Measurements from ENCODE around the gene PKDCC.

DNA sequence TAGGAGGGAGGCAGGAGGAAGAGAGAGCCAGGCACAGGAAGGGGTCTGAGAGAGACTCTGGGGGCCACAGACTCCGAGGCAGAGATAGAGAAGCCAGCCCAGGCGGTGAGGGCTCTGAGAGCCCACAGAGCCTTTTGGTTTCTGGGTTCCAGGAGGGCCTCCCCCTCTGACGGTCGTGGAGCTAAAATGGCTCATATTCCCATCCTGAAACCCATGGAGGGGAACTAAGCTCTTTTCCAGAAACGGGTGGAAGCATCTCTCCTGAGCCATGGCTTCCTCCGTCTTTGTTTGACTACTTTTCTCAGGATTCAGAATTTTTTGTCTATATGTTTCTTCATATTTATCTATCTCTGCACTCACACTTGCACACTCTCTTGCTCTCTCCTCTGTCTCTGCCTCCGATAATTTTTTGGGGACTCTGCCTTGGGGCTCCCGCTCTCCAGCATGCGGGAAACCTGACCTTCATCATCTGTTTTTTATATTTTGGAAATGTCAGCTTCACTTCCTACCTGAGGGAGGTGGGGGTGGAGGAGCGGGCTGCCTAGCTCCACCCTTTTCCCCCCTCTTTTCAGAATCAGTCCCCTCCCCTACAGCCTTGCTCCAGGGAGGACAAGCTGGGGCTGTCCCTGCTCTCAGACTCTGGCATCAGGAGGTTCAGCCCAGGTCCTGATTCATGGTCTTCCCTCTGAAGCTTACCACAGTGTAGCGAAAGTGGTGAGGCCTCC lies 5.0 kb upstream of the PKDCC start:
- TF ChIP-seq ATF7 (IDR thresholded peaks at IDR 0.05; ENCODE audit: low read depth), result no peak
- TF ChIP-seq NR2C2 (IDR thresholded peaks at IDR 0.05; ENCODE audit: borderline replicate concordance, control insufficient read depth, insufficient read length, low read depth), result no peak
- TF ChIP-seq, protein P1, sequence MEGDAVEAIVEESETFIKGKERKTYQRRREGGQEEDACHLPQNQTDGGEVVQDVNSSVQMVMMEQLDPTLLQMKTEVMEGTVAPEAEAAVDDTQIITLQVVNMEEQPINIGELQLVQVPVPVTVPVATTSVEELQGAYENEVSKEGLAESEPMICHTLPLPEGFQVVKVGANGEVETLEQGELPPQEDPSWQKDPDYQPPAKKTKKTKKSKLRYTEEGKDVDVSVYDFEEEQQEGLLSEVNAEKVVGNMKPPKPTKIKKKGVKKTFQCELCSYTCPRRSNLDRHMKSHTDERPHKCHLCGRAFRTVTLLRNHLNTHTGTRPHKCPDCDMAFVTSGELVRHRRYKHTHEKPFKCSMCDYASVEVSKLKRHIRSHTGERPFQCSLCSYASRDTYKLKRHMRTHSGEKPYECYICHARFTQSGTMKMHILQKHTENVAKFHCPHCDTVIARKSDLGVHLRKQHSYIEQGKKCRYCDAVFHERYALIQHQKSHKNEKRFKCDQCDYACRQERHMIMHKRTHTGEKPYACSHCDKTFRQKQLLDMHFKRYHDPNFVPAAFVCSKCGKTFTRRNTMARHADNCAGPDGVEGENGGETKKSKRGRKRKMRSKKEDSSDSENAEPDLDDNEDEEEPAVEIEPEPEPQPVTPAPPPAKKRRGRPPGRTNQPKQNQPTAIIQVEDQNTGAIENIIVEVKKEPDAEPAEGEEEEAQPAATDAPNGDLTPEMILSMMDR (IDR thresholded peaks at IDR 0.05 in 2 of 3, conservative IDR thresholded peaks at IDR 0.05 in 1 of 3; ENCODE audit: control insufficient read depth in 2 of 3, extremely low read depth in 1 of 3, insufficient read depth in 1 of 3, low read depth in 3 of 3, low read length in 3 of 3), result no peak
- TF ChIP-seq SP1 (IDR thresholded peaks at IDR 0.05; ENCODE audit: low read depth, low read length), result no peak
- TF ChIP-seq ZNF217 (IDR thresholded peaks at IDR 0.05), result no peak
- no peak for TF ChIP-seq POLR2A (IDR thresholded peaks at IDR 0.05; ENCODE audit: low read depth, low read length)
- TF ChIP-seq, protein P2, sequence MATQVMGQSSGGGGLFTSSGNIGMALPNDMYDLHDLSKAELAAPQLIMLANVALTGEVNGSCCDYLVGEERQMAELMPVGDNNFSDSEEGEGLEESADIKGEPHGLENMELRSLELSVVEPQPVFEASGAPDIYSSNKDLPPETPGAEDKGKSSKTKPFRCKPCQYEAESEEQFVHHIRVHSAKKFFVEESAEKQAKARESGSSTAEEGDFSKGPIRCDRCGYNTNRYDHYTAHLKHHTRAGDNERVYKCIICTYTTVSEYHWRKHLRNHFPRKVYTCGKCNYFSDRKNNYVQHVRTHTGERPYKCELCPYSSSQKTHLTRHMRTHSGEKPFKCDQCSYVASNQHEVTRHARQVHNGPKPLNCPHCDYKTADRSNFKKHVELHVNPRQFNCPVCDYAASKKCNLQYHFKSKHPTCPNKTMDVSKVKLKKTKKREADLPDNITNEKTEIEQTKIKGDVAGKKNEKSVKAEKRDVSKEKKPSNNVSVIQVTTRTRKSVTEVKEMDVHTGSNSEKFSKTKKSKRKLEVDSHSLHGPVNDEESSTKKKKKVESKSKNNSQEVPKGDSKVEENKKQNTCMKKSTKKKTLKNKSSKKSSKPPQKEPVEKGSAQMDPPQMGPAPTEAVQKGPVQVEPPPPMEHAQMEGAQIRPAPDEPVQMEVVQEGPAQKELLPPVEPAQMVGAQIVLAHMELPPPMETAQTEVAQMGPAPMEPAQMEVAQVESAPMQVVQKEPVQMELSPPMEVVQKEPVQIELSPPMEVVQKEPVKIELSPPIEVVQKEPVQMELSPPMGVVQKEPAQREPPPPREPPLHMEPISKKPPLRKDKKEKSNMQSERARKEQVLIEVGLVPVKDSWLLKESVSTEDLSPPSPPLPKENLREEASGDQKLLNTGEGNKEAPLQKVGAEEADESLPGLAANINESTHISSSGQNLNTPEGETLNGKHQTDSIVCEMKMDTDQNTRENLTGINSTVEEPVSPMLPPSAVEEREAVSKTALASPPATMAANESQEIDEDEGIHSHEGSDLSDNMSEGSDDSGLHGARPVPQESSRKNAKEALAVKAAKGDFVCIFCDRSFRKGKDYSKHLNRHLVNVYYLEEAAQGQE (IDR thresholded peaks at IDR 0.05; ENCODE audit: low read depth, low read length), result no peak
- no peak for TF ChIP-seq EP300 (IDR thresholded peaks at IDR 0.05; ENCODE audit: borderline replicate concordance in 1 of 2, control insufficient read depth in 1 of 2, low read depth in 2 of 2, low read length in 2 of 2)
